ENCODE data around the gene LRRC15.

LRRC15 gene

GRCh38 chr3:194369522-194370279 lies at the start of gene LRRC15:
Gene LRRC15, minus strand, starts transcription at chr3:194369743. Its CDS starts 8,700 bp downstream, at chr3:194361043.
- DNase-seq = no peak

- DNase-seq = no peak
These were observed 49.1 kb upstream of the LRRC15 start for GRCh38 chr3:194418671-194419070.

GRCh38 chr3:194407423-194407822 lies 37.9 kb upstream of the LRRC15 start:
- no peak for DNase-seq

- no peak for DNase-seq
These were observed 36.2 kb upstream of the LRRC15 start for GRCh38 chr3:194405766-194406165.

- peak; percentile 82 for DNase-seq
These were observed 35.0 kb upstream of the LRRC15 start for GRCh38 chr3:194404365-194405140.

- no peak for DNase-seq
These were observed 32.4 kb upstream of the LRRC15 start for GRCh38 chr3:194401868-194402329.

- no peak for DNase-seq
These were observed 31.8 kb upstream of the LRRC15 start for GRCh38 chr3:194401346-194401745.

GRCh38 chr3:194399874-194400411 lies 30.4 kb upstream of the LRRC15 start:
- DNase-seq = no peak

GRCh38 chr3:194399166-194399565 lies 29.6 kb upstream of the LRRC15 start, which contains the start of gene GP5:
Gene GP5, minus strand, starts transcription at chr3:194399266. Its CDS starts 984 bp downstream, at chr3:194398282.
- no peak for DNase-seq

GRCh38 chr3:194397757-194398312 lies 28.3 kb upstream of the LRRC15 start:
- DNase-seq = peak; percentile 33

GRCh38 chr3:194396859-194397756 lies 27.6 kb upstream of the LRRC15 start:
- DNase-seq = peak; percentile 29

- no peak for DNase-seq
These were observed 27.0 kb upstream of the LRRC15 start for GRCh38 chr3:194396539-194396858.

GRCh38 chr3:194395778-194396538 lies 26.4 kb upstream of the LRRC15 start:
- DNase-seq = peak; percentile 57

- no peak for DNase-seq
These were observed 25.7 kb upstream of the LRRC15 start for GRCh38 chr3:194395212-194395611.

GRCh38 chr3:194392576-194392975 lies 23.0 kb upstream of the LRRC15 start:
- no peak for DNase-seq

GRCh38 chr3:194390835-194391234 lies 21.3 kb upstream of the LRRC15 start:
- no peak for DNase-seq

- no peak for DNase-seq
These were observed 19.7 kb upstream of the LRRC15 start for GRCh38 chr3:194389269-194389668.

GRCh38 chr3:194387926-194388418 lies 18.4 kb upstream of the LRRC15 start:
- DNase-seq = no peak

- DNase-seq = no peak
These were observed 17.7 kb upstream of the LRRC15 start for GRCh38 chr3:194387276-194387675.

GRCh38 chr3:194386648-194387047 lies 17.1 kb upstream of the LRRC15 start:
- no peak for DNase-seq

GRCh38 chr3:194386066-194386465 lies 16.5 kb upstream of the LRRC15 start:
- no peak for DNase-seq

Measured in hematopoietic multipotent progenitor cell treated with erythropoietin and hydrocortisone succinate and interleukin-3 and kit ligand, for 6 days (in vitro differentiated cells).